ENCODE measurements around the gene CCER1.

GRCh38 chr12:90945070-90945649 lies 9.8 kb downstream of the CCER1 start:
- TF ChIP-seq CTCF (IDR thresholded peaks at IDR 0.05) (peak; percentile 71), EZH2 (IDR thresholded peaks at IDR 0.05) (no peak), EZH2phosphoT487 (IDR thresholded peaks at IDR 0.05) (no peak)
